ENCODE data around the gene LRP1B.
A peak's percentile ranks its signal among the peaks of the same experiment; 100 is the strongest.

Gene LRP1B

GRCh38 chr2:140863713-140864112 is 1267.1 kb downstream of the LRP1B start:
- no peak for DNase-seq

- no peak for DNase-seq
These were observed 1268.6 kb downstream of the LRP1B start for GRCh38 chr2:140862181-140862580.

GRCh38 chr2:140861666-140862065 is 1269.2 kb downstream of the LRP1B start:
- DNase-seq: no peak

- DNase-seq: no peak
These were observed 1275.3 kb downstream of the LRP1B start for GRCh38 chr2:140855471-140855870.

- DNase-seq: no peak
These were observed 1279.4 kb downstream of the LRP1B start for GRCh38 chr2:140851258-140851981.

GRCh38 chr2:140843186-140843585 is 1287.6 kb downstream of the LRP1B start:
- no peak for DNase-seq

GRCh38 chr2:140842110-140842509 is 1288.7 kb downstream of the LRP1B start:
- DNase-seq: peak in 3 of 58 donors; percentile 0 to 25 (median 3)

- no peak for DNase-seq
These were observed 1289.7 kb downstream of the LRP1B start for GRCh38 chr2:140841141-140841540.

GRCh38 chr2:140836826-140837225 is 1294.0 kb downstream of the LRP1B start:
- no peak for DNase-seq

GRCh38 chr2:140835079-140835478 is 1295.7 kb downstream of the LRP1B start:
- no peak for DNase-seq

GRCh38 chr2:140814141-140814540 is 1316.7 kb downstream of the LRP1B start:
- no peak for DNase-seq

GRCh38 chr2:140808820-140809219 is 1322.0 kb downstream of the LRP1B start:
- DNase-seq: no peak

- DNase-seq: no peak
These were observed 1322.6 kb downstream of the LRP1B start for GRCh38 chr2:140808211-140808610.

GRCh38 chr2:140804700-140805260 is 1326.0 kb downstream of the LRP1B start:
- DNase-seq: no peak

- no peak for DNase-seq
These were observed 1329.5 kb downstream of the LRP1B start for GRCh38 chr2:140801311-140801710.

GRCh38 chr2:140797718-140798117 is 1333.1 kb downstream of the LRP1B start:
- no peak for DNase-seq

GRCh38 chr2:140791802-140792201 is 1339.0 kb downstream of the LRP1B start:
- no peak for DNase-seq

GRCh38 chr2:140786585-140786984 is 1344.2 kb downstream of the LRP1B start:
- DNase-seq: no peak

- no peak for DNase-seq
These were observed 1355.4 kb downstream of the LRP1B start for GRCh38 chr2:140775411-140775810.

GRCh38 chr2:140770645-140771044 is 1360.2 kb downstream of the LRP1B start:
- DNase-seq: no peak

- DNase-seq: no peak
These were observed 1369.0 kb downstream of the LRP1B start for GRCh38 chr2:140761807-140762206.

GRCh38 chr2:140759426-140760156 is 1371.2 kb downstream of the LRP1B start:
- DNase-seq: peak in 11 of 58 donors; percentile 0 to 36 (median 4)

GRCh38 chr2:140747665-140748064 is 1383.2 kb downstream of the LRP1B start:
- DNase-seq: no peak

Data from anterior cingulate cortex (tissue), 58 donors.